SW480 (cell line): ENCODE data around the gene SH3TC1.
A peak's percentile ranks its signal among the peaks of the same experiment; 100 is the strongest.

Source experiments
- DNase-seq: peaks from one replicate; pipeline ENCODE4 v3.0.0-alpha.2; 2016; ENCODE audit warnings: low spot score

Gene SH3TC1

GRCh38 chr4:8229331-8229975 is 30.4 kb downstream of the SH3TC1 start:
- DNase-seq = no peak

DNA sequence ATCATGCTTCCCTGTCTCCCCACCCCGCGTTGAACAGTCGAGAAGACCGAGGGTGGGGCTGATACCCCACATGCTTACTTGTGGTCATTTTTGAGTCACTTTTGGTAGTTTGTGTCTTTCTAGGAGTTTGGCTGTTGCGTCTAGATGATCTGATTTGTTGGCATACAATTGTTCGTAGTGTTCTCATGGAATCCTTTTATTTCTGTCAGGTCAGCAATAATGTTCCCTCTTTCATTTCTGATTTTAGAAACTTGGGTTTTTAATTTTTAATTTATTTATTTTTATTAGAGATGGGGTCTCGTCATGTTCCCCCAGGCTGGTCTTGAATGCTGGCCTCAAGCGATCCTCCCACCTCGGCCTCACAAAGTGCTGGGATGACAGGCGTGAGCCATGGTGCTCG is 30.9 kb downstream of the SH3TC1 start:
- no peak for DNase-seq

- no peak for DNase-seq
These were observed 31.8 kb downstream of the SH3TC1 start for GRCh38 chr4:8230891-8231290.

GRCh38 chr4:8231551-8232049 is 32.5 kb downstream of the SH3TC1 start:
- DNase-seq = no peak

- DNase-seq = no peak
These were observed 33.7 kb downstream of the SH3TC1 start for GRCh38 chr4:8232748-8233147.

DNA sequence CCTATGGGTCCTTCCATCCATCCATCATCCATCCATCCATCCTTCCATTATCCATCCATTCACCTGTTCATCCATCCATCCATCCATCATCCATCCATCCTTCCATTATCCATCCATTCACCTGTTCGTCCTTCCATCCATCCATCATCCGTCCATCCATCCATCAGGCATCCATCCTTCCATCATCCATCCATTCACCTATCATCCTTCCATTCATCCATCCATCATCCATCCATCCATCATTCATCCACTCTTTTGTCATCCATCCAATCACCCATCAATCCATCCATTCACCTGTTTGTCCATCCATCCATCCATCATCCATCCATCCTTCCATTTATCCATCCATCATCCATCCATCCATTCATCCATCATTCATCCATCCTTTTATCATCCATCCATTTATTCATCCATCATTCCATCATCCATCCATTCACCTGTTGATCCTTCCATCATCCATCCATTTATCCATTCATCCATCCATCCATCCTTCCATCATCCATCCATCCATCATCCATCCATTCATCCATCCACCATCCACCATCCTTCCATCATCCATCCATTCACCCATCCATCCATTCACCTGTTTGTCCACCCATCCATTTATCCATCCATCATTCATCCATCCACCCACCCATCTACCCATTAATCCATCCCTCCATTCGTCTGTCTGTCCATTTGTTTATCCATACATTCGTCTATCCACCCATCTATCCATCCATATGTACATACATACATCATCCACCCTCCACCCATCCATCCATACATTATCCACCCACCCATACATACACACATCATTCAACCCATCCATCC is 34.8 kb downstream of the SH3TC1 start:
- DNase-seq = no peak

DNA sequence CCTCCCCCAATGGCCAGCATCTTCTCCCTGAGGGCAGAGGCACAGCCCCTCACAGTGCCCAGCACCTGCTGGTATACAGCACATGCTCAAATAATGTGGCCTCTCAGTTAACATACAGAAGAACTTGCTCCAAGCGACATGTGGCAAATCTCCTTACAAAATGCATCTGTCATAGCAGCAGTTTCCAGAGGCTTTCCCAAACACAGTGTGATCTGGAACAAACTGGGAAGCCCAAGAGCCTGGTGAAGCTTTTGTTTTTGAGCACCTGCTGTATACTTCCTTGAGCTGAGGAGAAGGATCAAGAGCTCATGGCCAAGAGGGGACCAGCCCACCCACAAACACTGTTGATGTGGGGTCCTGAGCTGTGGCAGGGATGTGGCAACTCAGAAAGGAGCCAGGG is 35.6 kb downstream of the SH3TC1 start:
- DNase-seq = no peak

GRCh38 chr4:8235224-8235623 is 36.1 kb downstream of the SH3TC1 start:
- DNase-seq = no peak

DNA sequence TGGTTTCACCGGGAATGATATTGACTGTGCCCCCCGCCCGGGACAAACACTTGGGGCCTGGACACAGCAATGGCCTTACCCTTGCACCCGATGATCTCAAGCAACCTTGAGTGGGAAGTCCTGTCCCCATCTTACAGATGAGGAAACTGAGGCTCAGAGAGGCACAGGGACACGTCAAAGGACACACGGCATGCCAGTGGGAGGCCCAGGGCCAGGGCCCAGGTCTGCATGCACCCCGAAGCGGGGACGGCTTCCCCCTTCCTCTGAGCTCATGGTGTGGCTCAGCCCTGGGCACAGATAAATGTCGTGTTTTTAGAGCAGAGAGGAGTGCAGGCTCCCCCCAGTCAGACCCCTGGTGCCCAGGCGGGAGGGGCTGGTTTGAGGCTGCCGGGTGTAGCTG is 36.6 kb downstream of the SH3TC1 start:
- no peak for DNase-seq

GRCh38 chr4:8236106-8236919 is 37.2 kb downstream of the SH3TC1 start:
- no peak for DNase-seq

- no peak for DNase-seq
These were observed 37.8 kb downstream of the SH3TC1 start for GRCh38 chr4:8236920-8237195.

DNA sequence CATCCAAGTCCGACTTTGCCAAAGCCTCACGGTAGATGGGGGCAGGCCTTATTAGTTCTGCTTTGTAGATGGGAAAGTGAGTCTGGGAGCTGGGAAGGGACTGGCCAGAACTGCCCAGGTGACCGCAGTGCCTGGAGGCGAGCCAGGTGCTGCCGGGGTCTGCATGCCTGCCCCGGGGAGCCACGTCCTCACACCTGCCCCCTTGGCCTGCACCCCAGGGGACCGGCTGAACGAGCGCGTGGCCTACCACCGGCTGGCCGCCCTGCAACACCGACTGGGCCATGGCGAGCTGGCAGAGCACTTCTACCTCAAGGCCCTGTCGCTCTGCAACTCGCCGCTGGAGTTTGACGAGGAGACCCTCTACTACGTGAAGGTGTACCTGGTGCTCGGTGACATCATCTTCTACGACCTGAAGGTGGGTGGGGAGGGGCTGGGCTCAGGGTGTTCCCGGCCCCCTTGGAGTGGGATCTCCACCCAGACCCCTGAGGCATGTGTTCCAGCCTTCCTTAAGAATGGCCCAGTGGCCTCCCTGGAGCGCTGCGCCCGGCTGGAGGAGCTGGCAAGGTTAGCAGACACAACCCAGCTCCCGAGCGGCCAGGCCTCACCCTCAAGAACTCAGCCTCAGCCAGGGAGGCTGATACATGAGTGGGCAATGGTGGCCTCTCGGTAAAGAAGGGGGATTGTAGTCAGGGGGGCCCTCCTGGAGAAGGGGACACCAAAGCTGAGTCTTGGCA is 38.3 kb downstream of the SH3TC1 start:
- DNase-seq = no peak

DNA sequence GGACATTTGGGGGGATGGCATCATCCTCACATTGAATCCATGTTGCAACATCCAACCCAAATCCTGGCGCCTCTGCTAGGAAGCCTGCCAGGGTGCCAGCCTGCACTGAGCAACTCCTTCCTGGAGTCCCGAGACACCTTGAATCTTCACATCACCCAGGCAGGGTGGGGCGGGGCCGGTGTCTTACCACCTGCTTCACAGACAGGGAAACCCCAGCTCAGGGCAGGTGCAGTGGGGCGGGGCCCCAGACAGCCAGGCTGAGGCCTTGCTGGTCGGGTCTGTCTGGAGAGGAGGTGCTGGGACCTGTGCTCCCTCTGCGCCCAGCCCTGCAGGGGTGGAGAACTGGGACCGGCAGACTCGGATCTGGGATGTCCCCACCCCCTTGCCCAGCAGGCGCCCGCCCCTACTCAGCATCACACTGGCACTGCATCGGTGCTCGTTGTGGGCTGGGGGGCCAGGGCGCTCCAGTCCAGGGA is 39.0 kb downstream of the SH3TC1 start:
- no peak for DNase-seq

- no peak for DNase-seq
These were observed 39.5 kb downstream of the SH3TC1 start for GRCh38 chr4:8238515-8239053.

- no peak for DNase-seq
These were observed 40.1 kb downstream of the SH3TC1 start for GRCh38 chr4:8239226-8239625.

DNA sequence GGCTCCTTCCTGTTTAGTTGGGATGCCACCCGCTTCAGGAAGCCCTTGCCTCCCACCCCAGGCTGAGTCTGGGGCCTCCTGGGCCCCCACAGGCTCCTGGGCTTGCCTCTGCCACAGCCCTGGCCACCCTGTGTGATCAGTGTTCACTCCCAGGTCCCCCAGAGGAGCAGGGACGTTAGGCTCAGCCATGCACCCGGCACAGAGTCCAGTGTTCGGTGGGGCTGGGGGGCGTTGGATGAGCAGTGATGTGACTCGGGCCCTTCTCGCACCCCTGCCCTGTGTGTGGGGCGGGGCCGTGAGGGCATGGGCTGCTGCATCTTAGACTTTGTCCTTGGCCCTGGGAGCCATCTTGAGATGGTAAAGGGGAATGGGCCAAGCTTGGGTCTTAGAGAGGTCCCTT is 40.6 kb downstream of the SH3TC1 start:
- no peak for DNase-seq

- DNase-seq = no peak
These were observed 41.3 kb downstream of the SH3TC1 start for GRCh38 chr4:8240211-8241041.

DNA sequence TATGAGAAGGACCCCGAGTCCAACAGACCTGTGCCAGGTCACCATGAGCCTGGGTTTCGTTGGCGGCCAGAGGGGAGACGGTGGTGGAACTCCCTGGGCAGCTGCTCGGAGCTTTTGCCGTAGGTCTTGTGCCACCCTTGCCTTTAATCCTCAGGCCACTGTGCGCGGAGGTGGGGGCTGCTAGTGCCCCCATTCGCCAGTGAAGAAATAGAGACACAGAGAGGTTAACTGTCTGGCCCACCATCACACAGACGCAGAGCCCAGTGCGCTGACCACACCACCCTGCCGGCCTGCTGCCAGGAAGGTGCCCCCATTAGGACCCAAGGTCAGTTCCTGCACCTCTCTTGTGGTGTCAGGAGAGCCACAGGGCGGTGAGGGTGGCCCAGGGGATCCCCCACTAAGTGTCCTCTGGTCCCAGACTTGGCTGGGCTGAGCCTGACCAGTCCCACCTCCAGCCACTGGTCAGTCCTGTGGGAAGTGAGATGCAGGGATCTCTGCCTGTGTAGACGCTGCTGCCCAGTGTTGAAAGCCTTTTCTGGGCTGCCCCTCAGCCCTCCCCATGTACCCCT is 42.2 kb downstream of the SH3TC1 start:
- DNase-seq = no peak

DNA sequence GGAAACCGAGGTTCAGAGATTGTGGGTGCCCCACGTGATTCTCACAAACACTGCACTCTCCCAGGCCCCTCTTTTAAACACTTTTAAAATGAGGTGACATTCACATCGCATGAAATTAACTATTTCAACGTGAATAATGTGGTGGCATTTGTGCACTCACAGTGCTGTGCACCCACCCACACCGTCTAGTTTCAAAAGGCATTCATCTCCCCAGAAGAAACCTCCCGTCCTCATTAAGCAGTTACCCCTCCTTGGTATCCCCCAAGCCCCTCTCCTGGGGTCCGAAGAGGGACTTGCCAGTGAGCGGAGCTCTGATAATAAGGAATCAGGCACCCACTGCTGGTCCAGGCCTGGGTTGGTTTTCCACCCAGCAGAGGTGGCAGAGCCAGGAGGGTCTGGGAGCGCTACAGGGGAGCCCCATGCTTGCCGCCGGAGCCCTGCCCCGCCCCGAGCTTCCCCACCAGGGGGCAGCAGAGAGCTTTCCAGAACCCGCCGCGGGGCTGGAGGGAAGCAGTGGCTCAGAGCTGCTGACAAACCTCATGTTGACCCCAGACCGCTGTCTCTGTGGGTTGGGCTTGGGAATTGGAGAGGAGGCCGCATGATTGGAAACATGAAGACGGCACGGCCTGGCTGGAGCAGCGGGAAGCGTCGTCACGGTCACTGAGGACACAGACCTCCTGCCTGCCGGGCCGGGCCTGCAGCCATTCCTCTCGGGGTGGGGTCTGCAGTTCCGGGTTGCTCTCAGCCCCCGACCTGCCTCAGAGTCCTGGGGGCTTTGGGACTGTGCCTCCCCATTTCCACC is 43.0 kb downstream of the SH3TC1 start:
- DNase-seq = peak; percentile 23
